Lung (tissue), 12 donors: ENCODE measurements around the gene PTGDS. TPM values are rescaled to one million over a fixed set of nuclear protein-coding genes. Genes with fewer than 3 reads are reported as not detected.
A peak's percentile ranks its signal among the peaks of the same experiment; 100 is the strongest.

Experiments
- ATAC-seq: fragments of 200-7000 bp; cut with Tn5 transposase; one replicate; pipeline ENCODE4 v1.9.1; 2020; ENCODE audit warnings: moderate number of reproducible peaks; ENCODE audit not compliant: insufficient read depth, low FRiP score
- DNase-seq, 3 donors: peaks; one replicate each; pipeline ENCODE4 v3.0.0-alpha.2; 2013 to 2017
- H3K27ac ChIP-seq, 2 donors: one replicate each; pipeline ENCODE4 v1.5.1; 2013; ENCODE audit warnings: mild to moderate bottlenecking in 2 of 2, moderate library complexity in 2 of 2, control low read depth in 1 of 2, inconsistent platforms in 1 of 2, low read depth in 1 of 2, low read length in 1 of 2
- H3K27me3 ChIP-seq, 3 donors: one replicate each; pipeline ENCODE4 v1.5.1; 2013; ENCODE audit warnings: low read length in 2 of 3; ENCODE audit not compliant: control insufficient read depth in 3 of 3, insufficient read depth in 3 of 3
- H3K36me3 ChIP-seq, 4 donors: one replicate each; pipeline ENCODE4 v1.5.1; 2013; ENCODE audit warnings: low read length in 4 of 4, mild to moderate bottlenecking in 1 of 4, moderate library complexity in 1 of 4; ENCODE audit not compliant: control insufficient read depth in 4 of 4, insufficient read depth in 4 of 4
- H3K4me1 ChIP-seq, 5 donors: one replicate each; pipeline ENCODE4 v1.5.1; 2013; ENCODE audit warnings: low read length in 5 of 5, mild to moderate bottlenecking in 2 of 5, moderate library complexity in 1 of 5; ENCODE audit not compliant: control insufficient read depth in 5 of 5, insufficient read depth in 5 of 5
- H3K4me3 ChIP-seq: one replicate; pipeline ENCODE4 v1.5.1; 2013; ENCODE audit warnings: mild to moderate bottlenecking, control low read depth, moderate library complexity
- H3K9ac ChIP-seq, 2 donors: one replicate each; pipeline ENCODE4 v1.5.1; 2013; ENCODE audit warnings: low read length in 2 of 2, control low read depth in 1 of 2; ENCODE audit not compliant: insufficient read depth in 1 of 2
- H3K9me3 ChIP-seq, 4 donors: one replicate each; pipeline ENCODE4 v1.5.1; 2013; ENCODE audit warnings: low read length in 3 of 4, mild to moderate bottlenecking in 1 of 4, moderate library complexity in 1 of 4; ENCODE audit not compliant: control insufficient read depth in 4 of 4, insufficient read depth in 3 of 4
- WGBS, 2 donors: extraction: QIAGEN DNeasy Blood & Tissue Kit; methylation state at CpG; one replicate each; pipeline ENCODE4 v1.1.7; 2013; 5-methylcytosine and 5-hydroxymethylcytosine counted together
- polyA plus RNA-seq, 2 donors: library from polyadenylated mRNA; stranded (reverse); fragments of 200-250 nt; gene quantifications; one replicate each; pipeline ENCODE4 v1.2.1, GENCODE V29; 2013
- total RNA-seq, 2 donors: library from RNA; depleted of rRNA in 1 of 2; stranded (reverse); fragments of >200 nt in 1 of 2; gene quantifications; one replicate each; pipeline ENCODE4 v1.2.1, GENCODE V29; 2014 to 2021
- TF ChIP-seq, protein P1 (sequence below): IDR thresholded peaks from 2 replicates; pipeline ENCODE4 v1.5.1; 2012; ENCODE audit warnings: mild to moderate bottlenecking; ENCODE audit errors: control extremely low read depth, extremely low read depth
- donor health status: control.
- donor health status: control.
- donor health status: Bipolar disorder and iron deficiency.
- donor health status: healthy.
- donor health status: DM: yes; HTN: yes; CAD: no.

PTGDS gene
- total and polyA plus RNA-seq, 4 donors: 19.4 to 159 (median 93.7) TPM

- ATAC-seq (no peak), DNase-seq (no peak)
- 52 to 55% methylated on average over 14 to 15 of the region's 15 CpGs for WGBS, 2 donors
- Histone ChIP-seq H3K27me3 (no peaks in the 10 kb centered on the region), H3K27ac (peak overlapping the region; percentile 10 to 55), H3K36me3 (no peaks in the 10 kb centered on the region), H3K9me3 (no peaks in the 10 kb centered on the region), H3K4me1 (peaks cover 0 to 25% (median 5%) of the 10 kb centered on the region in 5 donors), H3K9ac (no peak overlapping the region), H3K4me3 (no peak overlapping the region)
- TF ChIP-seq, protein P1, sequence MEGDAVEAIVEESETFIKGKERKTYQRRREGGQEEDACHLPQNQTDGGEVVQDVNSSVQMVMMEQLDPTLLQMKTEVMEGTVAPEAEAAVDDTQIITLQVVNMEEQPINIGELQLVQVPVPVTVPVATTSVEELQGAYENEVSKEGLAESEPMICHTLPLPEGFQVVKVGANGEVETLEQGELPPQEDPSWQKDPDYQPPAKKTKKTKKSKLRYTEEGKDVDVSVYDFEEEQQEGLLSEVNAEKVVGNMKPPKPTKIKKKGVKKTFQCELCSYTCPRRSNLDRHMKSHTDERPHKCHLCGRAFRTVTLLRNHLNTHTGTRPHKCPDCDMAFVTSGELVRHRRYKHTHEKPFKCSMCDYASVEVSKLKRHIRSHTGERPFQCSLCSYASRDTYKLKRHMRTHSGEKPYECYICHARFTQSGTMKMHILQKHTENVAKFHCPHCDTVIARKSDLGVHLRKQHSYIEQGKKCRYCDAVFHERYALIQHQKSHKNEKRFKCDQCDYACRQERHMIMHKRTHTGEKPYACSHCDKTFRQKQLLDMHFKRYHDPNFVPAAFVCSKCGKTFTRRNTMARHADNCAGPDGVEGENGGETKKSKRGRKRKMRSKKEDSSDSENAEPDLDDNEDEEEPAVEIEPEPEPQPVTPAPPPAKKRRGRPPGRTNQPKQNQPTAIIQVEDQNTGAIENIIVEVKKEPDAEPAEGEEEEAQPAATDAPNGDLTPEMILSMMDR: no peak
Observed at GRCh38 chr9:136974817-136975535, 2.3 kb upstream of the PTGDS start.

- no peak for ATAC-seq
Observed at GRCh38 chr9:136975644-136976043, 1.7 kb upstream of the PTGDS start.

DNA sequence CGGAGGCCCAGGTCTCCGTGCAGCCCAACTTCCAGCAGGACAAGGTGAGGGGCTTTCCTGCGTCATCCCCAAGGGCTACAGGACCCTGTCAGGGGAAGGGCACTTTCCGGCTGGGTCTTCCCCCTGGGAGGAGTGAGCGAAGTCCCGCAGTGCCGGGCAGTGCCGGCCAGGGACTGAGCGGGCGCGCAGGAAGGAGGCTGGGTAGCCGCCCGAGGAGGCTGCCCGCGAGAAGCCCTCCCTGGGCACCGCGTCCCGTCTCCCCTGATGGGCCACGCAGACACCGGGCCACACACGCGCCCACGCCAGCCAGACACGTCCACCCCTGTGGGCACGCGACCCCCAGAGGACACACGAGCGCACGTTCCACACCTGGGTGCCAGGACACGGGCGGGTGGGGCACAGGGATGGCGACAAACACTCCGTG is 357 bp downstream of the PTGDS start:
- H3K9me3 ChIP-seq: peaks cover 0 to 3% (median 0%) of the 10 kb centered on the region in 4 donors
- peak overlapping the region; percentile 52 to 82 for H3K27ac ChIP-seq
- no peak overlapping the region for H3K9ac ChIP-seq
- peaks cover 0 to 29% (median 11%) of the 10 kb centered on the region in 5 donors for H3K4me1 ChIP-seq
- TF ChIP-seq, protein P1: no peak
- ATAC-seq (no peak), DNase-seq (no peak)
- peak overlapping the region; percentile 31 for H3K4me3 ChIP-seq
- no peaks in the 10 kb centered on the region for H3K27me3 ChIP-seq
- WGBS, 2 donors: 26 to 32% methylated on average over 27 to 33 of the region's 33 CpGs
- no peaks in the 10 kb centered on the region for H3K36me3 ChIP-seq

More at GRCh38 chr9:136975644-136976043, 1.7 kb upstream of the PTGDS start:
- peak in 1 of 3 donors; percentile 50 for DNase-seq
- no peak overlapping the region for H3K4me3 ChIP-seq
- no peak overlapping the region for H3K9ac ChIP-seq
- TF ChIP-seq, protein P1: no peak
- H3K27ac ChIP-seq: peak overlapping the region in 1 of 2 donors; percentile 55
- WGBS, 2 donors: 20 to 32% methylated on average over 14 of the region's 14 CpGs
- no peaks in the 10 kb centered on the region for H3K9me3 ChIP-seq
- no peaks in the 10 kb centered on the region for H3K27me3 ChIP-seq
- no peaks in the 10 kb centered on the region for H3K36me3 ChIP-seq
- peaks cover 0 to 18% (median 5%) of the 10 kb centered on the region in 5 donors for H3K4me1 ChIP-seq
